Spleen (tissue), 11 donors: ENCODE data around the gene LY6G6C. TPM values are rescaled to one million over a fixed set of nuclear protein-coding genes. Genes with fewer than 3 reads are reported as not detected.
A peak's percentile ranks its signal among the peaks of the same experiment; 100 is the strongest.

Source experiments
- DNase-seq: peaks from one replicate; pipeline ENCODE4 v3.0.0-alpha.2; 2020
- H3K27ac ChIP-seq, 8 donors: fragments of 200-600 bp; sonication (generic) in 7 of 8; 1 replicate in 4 of 8; 2 replicates in 4 of 8; pipeline versions ENCODE4 v1.5.0 to v1.8.0; 2016 to 2021; ENCODE audit warnings: inconsistent platforms in 4 of 8, mild to moderate bottlenecking in 4 of 8, moderate library complexity in 1 of 8
- H3K27me3 ChIP-seq, 7 donors: fragments of 200-600 bp; sonication (generic) in 6 of 7; replicated peaks in 1 of 7; 1 replicate in 4 of 7; 2 replicates in 3 of 7; pipeline versions ENCODE4 v1.5.0 to v1.8.0; 2016 to 2021; ENCODE audit warnings: inconsistent platforms in 3 of 7, mild to moderate bottlenecking in 1 of 7
- H3K36me3 ChIP-seq, 6 donors: fragments of 200-600 bp; sonication (generic) in 5 of 6; 1 replicate in 4 of 6; 2 replicates in 2 of 6; pipeline versions ENCODE4 v1.5.0 to v1.8.0; 2016 to 2021; ENCODE audit warnings: inconsistent platforms in 2 of 6
- H3K4me1 ChIP-seq, 6 donors: fragments of 200-600 bp; sonication (generic) in 5 of 6; 1 replicate in 3 of 6; 2 replicates in 3 of 6; pipeline versions ENCODE4 v1.5.0 to v1.8.0; 2016 to 2021; ENCODE audit warnings: inconsistent platforms in 3 of 6
- H3K4me3 ChIP-seq, 8 donors: fragments of 200-600 bp; sonication (generic) in 7 of 8; 1 replicate in 4 of 8; 2 replicates in 4 of 8; pipeline versions ENCODE4 v1.5.0 to v1.8.0; 2016 to 2021; ENCODE audit warnings: inconsistent platforms in 4 of 8, mild to moderate bottlenecking in 4 of 8, moderate library complexity in 2 of 8
- H3K9me3 ChIP-seq, 8 donors: fragments of 200-600 bp; sonication (generic) in 7 of 8; 1 replicate in 4 of 8; 2 replicates in 4 of 8; pipeline versions ENCODE4 v1.5.0 to v1.8.0; 2016 to 2021; ENCODE audit warnings: inconsistent platforms in 4 of 8
- CTCF ChIP-seq, 11 experiments: fragments of 200-600 bp in 7 of 11; fragments of 450-650 bp in 4 of 11; sonication (generic) in 4 of 11; IDR thresholded peaks in 8 of 11; conservative IDR thresholded peaks in 3 of 11; 1 replicate in 7 of 11; 2 replicates in 4 of 11; pipeline versions ENCODE4 v1.4.0 to v1.8.0; 2016 to 2021; ENCODE audit warnings: antibody characterized with exemption in 11 of 11, inconsistent platforms in 4 of 11, mild to moderate bottlenecking in 1 of 11
- POLR2A ChIP-seq, 3 donors: fragments of 450-650 bp; IDR thresholded peaks; one replicate each; pipeline ENCODE4 v1.5.1; 2017; ENCODE audit warnings: antibody characterized with exemption in 3 of 3, mild to moderate bottlenecking in 1 of 3
- POLR2AphosphoS5 ChIP-seq, 3 donors: sonication (generic); formaldehyde crosslinking; IDR thresholded peaks; one replicate each; pipeline ENCODE4 v1.5.1; 2017; ENCODE audit warnings: antibody characterized with exemption in 3 of 3
- WGBS, 5 donors: extraction: QIAGEN DNeasy Blood & Tissue Kit in 3 of 5; methylation state at CpG; one replicate each; pipeline versions ENCODE4 v1.1.5 to v1.1.7; 2013 to 2018; 5-methylcytosine and 5-hydroxymethylcytosine counted together
- intact Hi-C: fragments of 100-400 bp; cut with DNase I; formaldehyde crosslinking; loops from one replicate; pipeline ENCODE4 v1.15.0; 2023; ENCODE audit warnings: low total_unique reads
- polyA plus RNA-seq, 3 donors: library from polyadenylated mRNA; stranded (reverse); fragments of 200-250 nt; gene quantifications; one replicate each; pipeline ENCODE4 v1.2.1, GENCODE V29; 2013
- total RNA-seq, 7 donors: library from RNA; depleted of rRNA in 3 of 7; stranded (reverse); fragments of >200 nt in 3 of 7; fragmentation: NEBNext Ultra II Directional in 4 of 7; extraction: Animal tissue kit (Norgen Biotek cat#: 25700) in 4 of 7; gene quantifications; one replicate each; pipeline versions ENCODE4 v1.1.0 to v1.2.1, GENCODE V29; 2016 to 2021
- donor health status: healthy with polysubstance abuse.
- donor health status: DM: no; HTN: no; CAD: no; lungs with moderate emphysema.
- donor health status: DM: no; HTN: no; CAD: no.
- donor health status: Bipolar disorder and iron deficiency.
- donor health status: healthy.
- donor health status: DM: no; HTN: no; CAD: no.
- donor health status: DM: yes; HTN: yes; CAD: no.

LY6G6C gene
- total and polyA plus RNA-seq, 10 donors: 0.49 to 0.77 TPM; not detected in 8

GRCh38 chr6:31765559-31765909, 44.0 kb upstream of the LY6G6C start:
- TF ChIP-seq POLR2AphosphoS5 (IDR thresholded peaks at IDR 0.05) (no peak), CTCF (IDR thresholded peaks at IDR 0.05 in 8 of 11, conservative IDR thresholded peaks at IDR 0.05 in 3 of 11) (no peak), POLR2A (IDR thresholded peaks at IDR 0.05) (no peak)
- no peaks in the 10 kb centered on the region for H3K9me3 ChIP-seq
- intact Hi-C loops: no loop called here
- DNase-seq: peak; percentile 66
- no peak overlapping the region for H3K27ac ChIP-seq
- H3K27me3 ChIP-seq: no peaks in the 10 kb centered on the region
- peaks cover 0 to 28% (median 6%) of the 10 kb centered on the region in 6 donors for H3K36me3 ChIP-seq
- peaks cover 0 to 37% (median 21%) of the 10 kb centered on the region in 6 donors for H3K4me1 ChIP-seq
- no peak overlapping the region for H3K4me3 ChIP-seq
- 75 to 86% (median 84%) methylated on average over 9 of the region's 9 CpGs for WGBS, 5 donors

GRCh38 chr6:31764198-31764597, 42.7 kb upstream of the LY6G6C start:
- H3K27me3 ChIP-seq: no peaks in the 10 kb centered on the region
- 84 to 91% (median 87%) methylated on average over 4 of the region's 4 CpGs for WGBS, 5 donors
- peaks cover 0 to 27% (median 13%) of the 10 kb centered on the region in 6 donors for H3K4me1 ChIP-seq
- intact Hi-C loops: no loop called here
- H3K4me3 ChIP-seq: no peak overlapping the region
- DNase-seq: peak; percentile 34
- no peak overlapping the region for H3K27ac ChIP-seq
- H3K9me3 ChIP-seq: no peaks in the 10 kb centered on the region
- peaks cover 0 to 42% (median 7%) of the 10 kb centered on the region in 6 donors for H3K36me3 ChIP-seq
- TF ChIP-seq POLR2AphosphoS5 (IDR thresholded peaks at IDR 0.05) (no peak), CTCF (IDR thresholded peaks at IDR 0.05 in 8 of 11, conservative IDR thresholded peaks at IDR 0.05 in 3 of 11) (no peak), POLR2A (IDR thresholded peaks at IDR 0.05) (no peak)

- Histone ChIP-seq H3K4me3 (no peak overlapping the region), H3K9me3 (no peaks in the 10 kb centered on the region), H3K4me1 (peaks cover 0 to 24% (median 9%) of the 10 kb centered on the region in 6 donors), H3K27ac (peak overlapping the region in 3 of 8 donors; percentile 6 to 20 (median 10)), H3K27me3 (no peaks in the 10 kb centered on the region), H3K36me3 (peaks cover 0 to 47% (median 7%) of the 10 kb centered on the region in 6 donors)
- WGBS, 5 donors: 52 to 70% (median 60%) methylated on average over 1 of the region's 1 CpG
- no peak for TF ChIP-seq POLR2A (IDR thresholded peaks at IDR 0.05)
- TF ChIP-seq CTCF (IDR thresholded peaks at IDR 0.05 in 8 of 11, conservative IDR thresholded peaks at IDR 0.05 in 3 of 11): no peak
- no peak for TF ChIP-seq POLR2AphosphoS5 (IDR thresholded peaks at IDR 0.05)
- intact Hi-C loops: no loop called here
- DNase-seq: no peak
Observed at GRCh38 chr6:31763619-31763940, 42.0 kb upstream of the LY6G6C start.

- WGBS, 5 donors: 74 to 87% (median 83%) methylated on average over 8 of the region's 8 CpGs
- Histone ChIP-seq H3K27ac (peak overlapping the region in 3 of 8 donors; percentile 6 to 20 (median 10)), H3K4me3 (no peak overlapping the region), H3K4me1 (peaks cover 0 to 18% (median 6%) of the 10 kb centered on the region in 6 donors), H3K9me3 (no peaks in the 10 kb centered on the region), H3K27me3 (no peaks in the 10 kb centered on the region), H3K36me3 (peaks cover 0 to 52% (median 7%) of the 10 kb centered on the region in 6 donors)
- peak; percentile 56 for DNase-seq
- intact Hi-C loops: no loop called here
- TF ChIP-seq CTCF (IDR thresholded peaks at IDR 0.05 in 8 of 11, conservative IDR thresholded peaks at IDR 0.05 in 3 of 11) (no peak), POLR2AphosphoS5 (IDR thresholded peaks at IDR 0.05) (no peak), POLR2A (IDR thresholded peaks at IDR 0.05) (no peak)
Observed at GRCh38 chr6:31762878-31763618, 41.5 kb upstream of the LY6G6C start.
